Measurements from ENCODE around the gene RRN3.
"Not testable (repeated sequence)": the region's sequence is repeated elsewhere in the genome, so short reads cannot be mapped to it uniquely, and the experiment has no call there.

Gene RRN3, protein sequence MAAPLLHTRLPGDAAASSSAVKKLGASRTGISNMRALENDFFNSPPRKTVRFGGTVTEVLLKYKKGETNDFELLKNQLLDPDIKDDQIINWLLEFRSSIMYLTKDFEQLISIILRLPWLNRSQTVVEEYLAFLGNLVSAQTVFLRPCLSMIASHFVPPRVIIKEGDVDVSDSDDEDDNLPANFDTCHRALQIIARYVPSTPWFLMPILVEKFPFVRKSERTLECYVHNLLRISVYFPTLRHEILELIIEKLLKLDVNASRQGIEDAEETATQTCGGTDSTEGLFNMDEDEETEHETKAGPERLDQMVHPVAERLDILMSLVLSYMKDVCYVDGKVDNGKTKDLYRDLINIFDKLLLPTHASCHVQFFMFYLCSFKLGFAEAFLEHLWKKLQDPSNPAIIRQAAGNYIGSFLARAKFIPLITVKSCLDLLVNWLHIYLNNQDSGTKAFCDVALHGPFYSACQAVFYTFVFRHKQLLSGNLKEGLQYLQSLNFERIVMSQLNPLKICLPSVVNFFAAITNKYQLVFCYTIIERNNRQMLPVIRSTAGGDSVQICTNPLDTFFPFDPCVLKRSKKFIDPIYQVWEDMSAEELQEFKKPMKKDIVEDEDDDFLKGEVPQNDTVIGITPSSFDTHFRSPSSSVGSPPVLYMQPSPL

DNA sequence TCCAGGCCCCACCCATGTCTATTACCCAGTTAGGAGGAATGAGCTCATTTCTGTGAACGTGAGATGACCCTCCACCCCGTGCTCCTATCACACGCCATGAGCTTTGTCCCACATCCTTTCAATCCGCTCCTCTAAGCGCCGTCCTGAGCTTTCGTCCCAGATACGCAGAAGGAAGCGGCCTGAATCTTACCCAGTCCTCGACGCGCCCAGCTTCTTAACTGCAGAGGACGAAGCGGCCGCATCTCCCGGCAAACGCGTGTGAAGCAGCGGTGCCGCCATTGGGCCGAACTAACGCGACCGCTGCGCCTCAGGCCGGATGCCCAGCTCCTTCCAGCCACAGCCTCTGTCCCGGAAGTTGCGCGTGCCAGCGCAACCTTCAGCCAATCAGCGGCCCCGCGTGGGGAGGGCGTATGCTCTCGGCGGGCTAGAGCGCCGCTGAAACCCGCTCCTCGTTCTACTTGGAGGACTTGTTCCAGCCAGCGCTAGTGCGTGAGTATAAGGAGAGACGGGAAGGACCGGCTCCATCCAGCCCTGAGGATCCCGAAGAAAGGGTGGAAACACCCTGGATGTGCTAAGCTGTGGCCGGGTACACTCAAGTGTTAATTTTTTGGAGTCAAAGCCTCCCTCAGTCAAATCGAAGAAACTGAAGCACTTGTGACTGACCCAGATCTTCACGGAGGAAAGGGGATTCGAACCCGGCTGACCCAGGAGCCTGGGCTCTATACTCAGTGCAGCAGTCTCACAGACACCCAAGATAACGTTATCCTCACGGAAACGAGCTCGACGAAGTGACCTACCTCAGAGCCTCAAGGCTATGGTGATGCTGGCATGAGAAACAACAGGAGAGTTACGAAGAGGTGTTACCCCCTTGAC lies at the start of gene RRN3:
RRN3 (minus strand) TSS at position 318 of the 873 bp plus-strand sequence; CDS start at position 279, 39 bp downstream.
- DNase-seq, result peak; percentile 93

- not testable (repeated sequence) for DNase-seq
Observed at GRCh38 chr16:15143601-15144091, 49.6 kb upstream of the RRN3 start.

DNA sequence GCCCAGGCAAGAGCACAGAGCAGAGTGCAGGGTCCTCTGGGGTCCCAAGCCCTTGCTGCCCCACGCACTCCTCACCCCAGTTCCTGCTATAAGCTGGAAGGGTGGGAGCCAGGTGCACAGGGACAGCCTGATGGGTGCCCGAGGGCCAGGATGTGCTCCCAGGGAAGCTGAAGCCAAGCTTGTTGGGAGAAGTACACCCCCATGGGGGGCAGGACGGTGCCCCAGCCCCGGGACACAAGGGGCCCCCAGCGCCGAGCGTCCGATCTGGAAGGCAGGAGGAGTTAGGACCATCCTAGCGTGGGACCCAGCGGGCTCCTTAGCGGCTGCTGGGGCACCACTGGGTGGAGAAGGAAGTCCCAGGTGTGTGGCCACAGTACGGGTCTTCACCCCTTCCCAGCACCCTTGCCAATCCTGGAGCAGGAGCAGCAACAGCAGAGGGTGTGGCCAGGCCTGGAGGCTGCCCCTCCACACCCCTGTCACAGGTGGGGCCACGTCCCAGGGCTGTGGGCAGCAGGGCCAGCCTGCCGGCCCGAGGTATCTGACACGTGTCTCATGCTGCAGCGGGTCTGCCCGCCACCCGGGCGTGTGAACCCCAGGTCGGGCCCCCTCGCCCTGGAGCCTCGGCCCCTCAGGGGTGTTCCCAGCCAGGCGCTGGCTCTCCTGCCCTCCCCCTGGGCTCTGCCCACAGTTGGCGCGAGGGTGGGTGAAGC lies 49.0 kb upstream of the RRN3 start:
- DNase-seq, result not testable (repeated sequence)

DNA sequence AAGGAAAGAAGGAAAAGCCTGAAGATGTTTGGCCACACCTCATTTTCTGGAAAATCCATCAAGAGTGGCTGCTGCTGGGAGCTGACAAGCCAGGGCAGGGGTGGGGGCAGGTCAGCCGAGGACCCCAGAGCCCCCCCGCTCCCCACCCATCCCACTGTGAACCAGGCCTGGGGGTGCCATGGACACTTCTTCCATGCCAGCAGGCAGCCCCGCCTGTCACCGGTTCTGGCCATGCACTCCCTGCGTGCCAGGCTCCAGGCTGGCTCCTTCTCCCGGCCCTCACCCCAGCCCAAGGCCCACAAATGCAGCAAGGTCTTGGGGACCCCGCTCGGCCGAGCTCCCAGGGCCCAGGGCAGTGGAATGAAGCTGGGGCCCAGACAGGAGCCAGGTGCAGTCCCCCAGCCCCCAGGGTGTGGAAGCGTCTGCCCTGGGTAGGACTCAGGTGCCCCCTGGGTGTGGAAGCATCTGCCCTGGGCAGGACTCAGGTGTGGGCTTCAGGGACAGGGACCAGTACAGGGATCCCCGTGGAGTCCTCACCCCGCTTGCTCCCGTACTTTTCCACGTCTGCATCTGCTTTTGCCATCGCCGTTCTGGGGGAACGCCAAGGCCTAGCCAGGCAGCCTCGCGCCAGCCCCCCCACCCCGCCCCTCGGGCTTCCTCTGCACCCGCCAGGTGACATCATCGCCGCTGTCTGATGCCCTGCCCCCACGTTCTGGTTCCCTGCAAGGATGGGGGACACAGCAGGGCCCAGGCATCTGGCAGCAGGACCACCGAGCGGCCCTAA lies 48.2 kb upstream of the RRN3 start:
- DNase-seq, result not testable (repeated sequence)

GRCh38 chr16:15141586-15141985 lies 47.5 kb upstream of the RRN3 start:
- DNase-seq, result no peak

GRCh38 chr16:15140444-15141365 lies 46.6 kb upstream of the RRN3 start:
- DNase-seq, result not testable (repeated sequence)

DNA sequence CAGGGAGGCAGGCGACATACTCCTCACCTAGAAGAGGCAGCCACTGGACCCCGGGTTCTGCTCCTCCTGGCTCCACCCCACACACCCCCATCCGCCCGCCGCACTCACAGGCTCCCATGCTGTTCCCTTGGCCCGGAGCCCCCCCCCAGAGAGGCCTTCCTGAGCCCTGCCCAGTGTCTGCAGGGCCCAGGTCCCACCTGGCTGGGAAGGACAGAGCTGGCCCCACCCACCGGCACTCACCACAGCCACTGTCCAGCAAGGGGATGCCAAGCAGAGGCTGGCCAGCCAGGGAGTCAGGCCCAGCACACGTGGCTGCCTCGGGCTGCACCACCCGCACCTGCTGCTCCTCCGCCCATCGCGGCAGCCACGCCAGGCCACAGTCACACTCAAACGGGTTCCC lies 43.4 kb upstream of the RRN3 start:
- not testable (repeated sequence) for DNase-seq

- DNase-seq, result not testable (repeated sequence)
Observed at GRCh38 chr16:15135483-15136360, 41.6 kb upstream of the RRN3 start.

DNA sequence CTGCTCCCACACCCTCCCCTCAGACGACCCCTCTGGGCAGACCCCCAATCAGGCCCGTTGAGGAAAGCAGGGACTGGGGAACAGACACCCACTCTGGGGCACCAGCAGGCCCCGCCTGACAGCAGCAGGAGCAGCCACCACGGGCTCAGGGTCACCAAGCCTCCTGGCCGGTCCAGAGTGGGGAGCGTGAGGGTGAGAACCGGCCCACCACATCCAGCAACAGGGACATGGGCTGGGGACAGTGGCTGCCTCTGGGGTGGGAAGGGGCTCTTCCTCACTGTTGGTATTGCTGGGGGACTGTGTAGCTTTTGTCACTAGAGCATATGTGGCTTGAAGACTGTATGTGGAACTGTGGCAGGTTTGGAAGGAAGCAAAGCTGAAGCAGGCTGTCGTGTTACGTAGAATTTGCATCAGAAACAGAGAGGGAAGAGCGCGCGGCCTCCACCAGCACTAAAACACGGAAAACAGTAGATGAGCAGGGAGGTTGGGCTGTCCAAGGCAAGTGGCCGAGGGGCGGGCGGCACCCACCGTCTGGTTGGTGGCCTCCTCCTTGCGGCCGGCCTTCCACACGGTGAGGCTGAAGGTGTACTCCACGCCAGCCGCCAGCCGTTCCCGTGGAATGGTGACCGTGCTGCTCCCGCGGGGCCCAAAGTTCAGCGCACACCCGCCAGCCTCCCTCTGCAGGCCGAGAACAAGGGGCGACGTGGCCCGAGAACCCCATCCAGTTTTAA lies 40.8 kb upstream of the RRN3 start:
- DNase-seq, result not testable (repeated sequence)

GRCh38 chr16:15133554-15133953 lies 39.5 kb upstream of the RRN3 start:
- not testable (repeated sequence) for DNase-seq

DNA sequence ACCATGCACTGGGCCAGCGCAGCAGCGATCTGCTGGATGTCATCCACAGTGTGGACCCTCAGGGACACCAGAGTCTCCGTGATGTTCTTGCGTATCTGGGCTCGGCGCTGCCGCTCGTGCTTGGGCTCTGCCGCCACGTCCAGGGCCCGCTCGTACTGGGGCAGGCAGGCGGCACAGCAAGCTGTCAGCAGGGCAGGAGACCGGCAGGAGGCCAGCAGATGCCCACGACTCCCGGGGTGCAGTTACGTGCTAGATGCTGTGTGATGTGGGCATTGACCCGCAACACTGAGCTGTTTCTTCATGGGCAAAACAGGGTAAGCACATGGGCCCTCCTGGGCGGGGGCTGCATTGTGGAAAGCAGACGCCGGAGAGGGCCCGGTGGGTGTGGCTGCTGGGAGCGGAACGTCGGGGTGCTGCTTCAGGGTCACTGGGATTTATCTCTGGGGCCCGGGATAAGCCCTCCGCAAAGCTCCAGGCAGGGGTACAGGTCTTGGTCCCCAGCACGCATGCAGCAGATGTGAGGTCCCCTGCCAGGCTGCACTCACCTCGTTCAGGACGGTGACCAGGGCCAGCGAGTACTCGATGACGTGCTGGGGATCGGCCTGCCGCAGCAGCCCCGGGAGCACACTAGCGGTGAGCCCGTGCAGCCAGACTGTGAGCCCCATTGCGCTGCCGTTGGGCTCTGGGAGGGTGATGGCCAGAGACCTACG lies 38.8 kb upstream of the RRN3 start:
- not testable (repeated sequence) for DNase-seq

DNA sequence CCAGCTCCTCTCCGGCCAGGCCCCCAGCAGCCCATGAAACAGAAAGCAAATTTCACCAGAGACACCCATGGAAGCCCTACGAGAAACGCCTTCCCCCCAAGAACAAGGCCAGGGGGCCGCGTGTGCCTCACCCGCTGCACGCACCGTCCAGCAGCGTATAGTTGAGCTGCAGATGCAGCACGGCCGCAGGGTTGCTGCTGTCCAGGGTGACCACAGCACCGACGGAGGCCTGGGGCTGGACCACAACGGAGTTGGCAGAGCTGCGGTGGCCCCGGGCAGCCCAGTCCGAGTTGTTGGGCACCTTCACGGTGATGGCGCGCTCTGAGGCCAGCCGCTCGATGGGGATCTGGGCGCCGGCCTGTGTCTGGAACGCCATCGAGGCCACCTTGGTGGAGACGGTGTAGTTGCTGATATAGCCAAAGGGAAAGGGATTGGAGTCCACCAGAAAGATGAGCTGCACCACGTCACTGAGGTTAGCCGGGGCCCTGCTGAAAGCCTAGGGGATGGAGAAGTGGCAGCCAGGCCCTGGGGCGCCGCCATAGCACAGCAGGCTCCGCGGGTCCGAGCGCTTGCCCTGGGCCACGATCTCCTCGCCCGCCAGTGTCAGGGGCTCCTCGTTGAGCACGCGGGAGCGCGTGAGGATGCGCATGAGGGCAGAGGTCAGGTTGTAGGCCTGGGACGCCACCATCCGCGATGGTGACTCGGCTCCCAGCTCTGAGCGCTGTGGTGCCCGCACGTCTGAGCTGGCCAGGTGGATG lies 37.0 kb upstream of the RRN3 start:
- DNase-seq, result not testable (repeated sequence)

DNA sequence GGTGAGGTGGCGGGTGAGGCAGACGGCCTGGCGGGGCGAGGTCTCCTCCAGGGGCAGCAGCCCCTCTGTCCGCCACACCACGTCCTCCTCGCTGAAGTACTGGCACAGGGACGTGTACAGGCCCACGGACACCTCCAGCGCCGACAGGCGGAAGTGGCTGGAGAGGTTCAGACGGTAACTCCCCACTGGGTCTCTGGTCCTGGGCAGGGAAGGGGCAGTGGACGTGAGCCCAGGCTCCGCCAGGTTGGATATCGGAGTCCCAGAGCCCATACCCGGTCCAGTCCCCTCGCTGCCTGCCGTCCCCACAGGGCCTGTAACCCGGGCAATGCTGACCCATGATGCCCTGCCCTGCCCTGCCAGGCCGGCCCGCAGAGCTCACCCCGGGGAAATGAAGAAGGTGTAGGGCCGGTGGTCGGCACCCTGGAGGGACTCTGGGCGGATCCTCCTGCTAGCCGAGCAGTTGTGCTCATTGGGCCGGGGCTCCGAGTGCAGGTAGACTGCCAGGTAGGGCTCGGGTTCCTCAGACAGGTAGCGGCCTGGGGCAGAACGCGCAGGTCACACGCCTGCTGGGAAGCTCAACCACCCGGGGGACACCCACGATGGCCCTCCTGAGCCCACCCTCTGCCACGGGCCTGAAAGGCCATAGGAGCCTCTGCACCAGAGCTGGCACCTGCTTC lies 36.3 kb upstream of the RRN3 start:
- not testable (repeated sequence) for DNase-seq

DNA sequence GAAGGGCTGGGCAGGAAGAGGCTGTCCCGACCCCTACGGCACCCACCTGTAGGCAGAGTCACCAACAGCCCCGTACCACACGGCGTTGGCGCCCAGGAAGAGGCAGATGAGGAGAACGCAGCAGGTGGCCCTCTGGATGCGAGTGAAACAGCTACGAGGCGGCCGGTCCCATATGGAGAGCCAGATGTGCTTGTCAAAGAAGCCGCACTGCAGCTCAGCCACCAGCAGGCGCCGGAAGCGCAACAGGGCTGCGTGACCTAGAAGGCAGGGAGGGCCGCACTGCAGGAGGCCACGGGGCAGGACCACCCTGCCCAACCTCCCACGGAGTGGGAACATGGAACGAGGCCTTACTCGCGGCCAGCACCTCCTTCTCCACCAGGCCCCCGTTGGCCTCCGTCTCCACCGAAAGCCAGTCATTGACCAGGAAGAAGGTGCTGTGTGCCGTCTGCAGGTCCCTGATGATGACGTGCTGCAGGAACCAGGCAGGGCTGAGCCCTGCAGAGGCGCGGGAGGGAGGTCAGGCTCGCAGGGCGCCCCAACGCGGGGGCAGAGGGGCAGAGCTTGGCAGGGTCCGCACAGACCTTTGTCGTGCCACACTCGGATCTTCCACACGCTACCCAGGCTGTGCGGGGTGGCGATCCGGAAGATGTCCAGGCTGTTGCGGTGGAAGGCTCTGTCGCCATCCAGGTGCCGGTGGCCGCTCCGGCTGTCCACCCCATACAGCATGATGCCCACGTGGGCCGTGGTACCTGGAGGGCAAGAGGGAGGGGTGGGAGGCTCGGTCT lies 33.8 kb upstream of the RRN3 start:
- DNase-seq, result not testable (repeated sequence)

DNA sequence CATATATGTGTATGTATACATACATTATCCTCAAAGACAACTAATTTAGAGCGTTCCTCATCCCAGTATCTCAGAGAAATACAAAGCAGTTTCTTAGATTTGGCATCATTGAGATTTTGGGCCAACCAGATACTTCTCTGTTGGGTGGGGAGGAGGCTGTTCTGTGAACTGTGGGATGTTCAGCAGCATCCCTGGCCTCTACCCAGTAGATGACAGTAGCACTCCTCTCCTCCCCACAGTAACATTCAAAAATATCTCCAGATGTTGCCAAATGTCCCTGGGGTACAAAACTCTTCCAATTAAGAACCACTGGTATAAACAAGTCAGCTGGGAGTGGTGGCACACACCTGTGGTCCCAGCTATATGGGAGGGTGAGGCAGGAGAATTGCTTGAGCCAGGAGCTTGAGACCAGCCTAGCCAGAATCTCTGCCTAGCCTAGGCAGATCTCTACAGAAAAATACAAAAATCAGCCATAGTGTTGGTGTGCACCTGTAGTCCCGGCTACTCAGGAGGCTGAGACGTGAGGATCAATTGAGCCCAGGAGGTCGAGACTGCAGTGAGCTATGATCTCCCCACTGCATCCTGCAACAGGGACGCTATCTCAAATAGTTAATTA lies 6.4 kb upstream of the RRN3 start:
- not testable (repeated sequence) for DNase-seq

Data from NCI-H774 (cell line).